T47D (cell line): Measurements from ENCODE around the gene DSCAML1.

Experiments used
- DNase-seq, 2 experiments: peaks; one replicate each; pipeline versions ENCODE4 v3.0.0 to v3.0.0-alpha.2; 2011 to 2012; ENCODE audit warnings: low read depth in 1 of 2, low spot score in 1 of 2
- JUND ChIP-seq: IDR thresholded peaks from 2 replicates; pipeline ENCODE4 v1.6.1; 2012; ENCODE audit warnings: low read depth
- in situ Hi-C: cut with HindIII; loops from 2 replicates; pipeline ENCODE4 v1.10.0; 2016; ENCODE audit warnings: low sequenced_read_pairs, low pct_unique_long_range_greater_than_20kb

DSCAML1 gene

GRCh38 chr11:117809236-117810055 is 12.4 kb upstream of the DSCAML1 start:
- TF ChIP-seq JUND, result no peak
- DNase-seq, result peak; percentile 89 to 92
- in situ Hi-C loops, result loop anchor here (25.0 kb wide), 1 partner anchor 372 kb away; no protein-coding TSS in a partner anchor

GRCh38 chr11:117808784-117809183 is 11.8 kb upstream of the DSCAML1 start:
- no peak for DNase-seq
- in situ Hi-C loops, result loop anchor here (25.0 kb wide), 1 partner anchor 371 kb away; no protein-coding TSS in a partner anchor
- no peak for TF ChIP-seq JUND

GRCh38 chr11:117807482-117808327 is 10.7 kb upstream of the DSCAML1 start:
- DNase-seq, result peak; percentile 60 to 76
- in situ Hi-C loops, result loop anchor here (25.0 kb wide), 1 partner anchor 370 kb away; no protein-coding TSS in a partner anchor
- no peak for TF ChIP-seq JUND

- in situ Hi-C loops, result loop anchor here (25.0 kb wide), 1 partner anchor 370 kb away; no protein-coding TSS in a partner anchor
- no peak for DNase-seq
- TF ChIP-seq JUND, result no peak
These were observed 9.8 kb upstream of the DSCAML1 start for GRCh38 chr11:117806846-117807245.

GRCh38 chr11:117805045-117805444 is 8.0 kb upstream of the DSCAML1 start:
- DNase-seq, result no peak
- in situ Hi-C loops, result loop anchor here (25.0 kb wide), 1 partner anchor 368 kb away; no protein-coding TSS in a partner anchor
- TF ChIP-seq JUND, result no peak

GRCh38 chr11:117803896-117804295 is 6.9 kb upstream of the DSCAML1 start:
- TF ChIP-seq JUND, result no peak
- in situ Hi-C loops, result loop anchor here (25.0 kb wide), 1 partner anchor 367 kb away; no protein-coding TSS in a partner anchor
- DNase-seq, result no peak

- in situ Hi-C loops, result loop anchor here (25.0 kb wide), 1 partner anchor 362 kb away; no protein-coding TSS in a partner anchor
- TF ChIP-seq JUND, result no peak
- DNase-seq, result no peak
These were observed 2.6 kb upstream of the DSCAML1 start for GRCh38 chr11:117799634-117800033.

GRCh38 chr11:117796456-117796871 is 552 bp downstream of the DSCAML1 start:
- in situ Hi-C loops, result no loop called here
- no peak for TF ChIP-seq JUND
- peak in 1 of 2 experiments; percentile 42 for DNase-seq

- no peak for TF ChIP-seq JUND
- DNase-seq, result peak; percentile 58 to 78
- in situ Hi-C loops, result no loop called here
These were observed 1.2 kb downstream of the DSCAML1 start for GRCh38 chr11:117795638-117796455.

- TF ChIP-seq JUND, result no peak
- DNase-seq, result no peak
- in situ Hi-C loops, result no loop called here
These were observed 2.0 kb downstream of the DSCAML1 start for GRCh38 chr11:117794772-117795629.

- DNase-seq, result no peak
- in situ Hi-C loops, result no loop called here
- no peak for TF ChIP-seq JUND
These were observed 2.9 kb downstream of the DSCAML1 start for GRCh38 chr11:117794135-117794534.

GRCh38 chr11:117793583-117793982 is 3.4 kb downstream of the DSCAML1 start:
- no peak for TF ChIP-seq JUND
- in situ Hi-C loops, result no loop called here
- DNase-seq, result no peak
